ENCODE measurements around the gene MIA2.
"Not testable (repeated sequence)": the region's sequence is repeated elsewhere in the genome, so short reads cannot be mapped to it uniquely, and the experiment has no call there.

Gene MIA2

DNA sequence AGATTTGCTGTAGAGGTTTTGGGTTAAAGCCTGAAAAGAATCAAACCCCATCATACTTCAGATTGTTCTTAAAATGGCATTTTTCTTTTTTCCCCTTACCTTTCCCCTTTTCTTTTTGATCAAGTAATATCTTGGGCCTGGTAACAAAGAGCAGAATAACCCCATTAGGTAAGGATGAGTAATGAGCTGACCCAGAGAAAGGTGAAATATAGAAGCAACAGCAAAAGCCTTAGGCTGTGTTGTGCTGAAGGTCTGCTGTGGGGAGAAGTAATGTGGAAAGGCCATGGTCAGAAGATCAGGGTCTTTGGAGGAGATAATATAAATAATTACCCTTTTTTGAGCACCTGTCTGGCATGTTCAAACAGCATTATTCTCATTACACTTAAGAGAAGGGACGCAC lies 42.3 kb downstream of the MIA2 start:
- H3K4me3 ChIP-seq (ENCODE audit: low read length) = no peak overlapping the region
- TF ChIP-seq, protein P1, sequence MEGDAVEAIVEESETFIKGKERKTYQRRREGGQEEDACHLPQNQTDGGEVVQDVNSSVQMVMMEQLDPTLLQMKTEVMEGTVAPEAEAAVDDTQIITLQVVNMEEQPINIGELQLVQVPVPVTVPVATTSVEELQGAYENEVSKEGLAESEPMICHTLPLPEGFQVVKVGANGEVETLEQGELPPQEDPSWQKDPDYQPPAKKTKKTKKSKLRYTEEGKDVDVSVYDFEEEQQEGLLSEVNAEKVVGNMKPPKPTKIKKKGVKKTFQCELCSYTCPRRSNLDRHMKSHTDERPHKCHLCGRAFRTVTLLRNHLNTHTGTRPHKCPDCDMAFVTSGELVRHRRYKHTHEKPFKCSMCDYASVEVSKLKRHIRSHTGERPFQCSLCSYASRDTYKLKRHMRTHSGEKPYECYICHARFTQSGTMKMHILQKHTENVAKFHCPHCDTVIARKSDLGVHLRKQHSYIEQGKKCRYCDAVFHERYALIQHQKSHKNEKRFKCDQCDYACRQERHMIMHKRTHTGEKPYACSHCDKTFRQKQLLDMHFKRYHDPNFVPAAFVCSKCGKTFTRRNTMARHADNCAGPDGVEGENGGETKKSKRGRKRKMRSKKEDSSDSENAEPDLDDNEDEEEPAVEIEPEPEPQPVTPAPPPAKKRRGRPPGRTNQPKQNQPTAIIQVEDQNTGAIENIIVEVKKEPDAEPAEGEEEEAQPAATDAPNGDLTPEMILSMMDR (conservative IDR thresholded peaks at IDR 0.05; ENCODE audit: low read length) = no peak
- DNase-seq (ENCODE audit: low read depth) = no peak

- H3K4me3 ChIP-seq (ENCODE audit: low read length) = no peak overlapping the region
- no peak for DNase-seq (ENCODE audit: low read depth)
- TF ChIP-seq, protein P1 (conservative IDR thresholded peaks at IDR 0.05; ENCODE audit: low read length) = no peak
These were observed 42.9 kb downstream of the MIA2 start for GRCh38 chr14:39276579-39277114.

DNA sequence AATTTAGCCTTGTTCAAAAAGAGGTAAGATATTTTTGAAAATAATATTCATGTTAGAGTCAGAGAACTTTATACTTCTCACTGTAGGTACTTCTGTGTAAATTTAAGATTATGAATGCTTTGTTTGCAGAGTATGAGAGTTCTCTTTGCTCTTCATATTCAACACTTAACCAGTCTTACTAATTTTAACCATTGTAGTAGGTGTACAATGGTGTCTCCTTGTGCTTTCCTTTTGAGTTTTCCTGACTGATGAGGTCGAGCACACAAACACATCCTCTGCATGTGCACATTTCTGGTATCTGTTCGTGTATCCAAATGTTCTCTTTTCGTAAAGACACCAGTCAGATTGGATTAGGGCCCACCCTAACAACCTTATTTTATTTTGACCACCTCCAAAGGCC lies 45.8 kb downstream of the MIA2 start:
- TF ChIP-seq, protein P1 (conservative IDR thresholded peaks at IDR 0.05; ENCODE audit: low read length) = no peak
- no peak overlapping the region for H3K4me3 ChIP-seq (ENCODE audit: low read length)
- no peak for DNase-seq (ENCODE audit: low read depth)

DNA sequence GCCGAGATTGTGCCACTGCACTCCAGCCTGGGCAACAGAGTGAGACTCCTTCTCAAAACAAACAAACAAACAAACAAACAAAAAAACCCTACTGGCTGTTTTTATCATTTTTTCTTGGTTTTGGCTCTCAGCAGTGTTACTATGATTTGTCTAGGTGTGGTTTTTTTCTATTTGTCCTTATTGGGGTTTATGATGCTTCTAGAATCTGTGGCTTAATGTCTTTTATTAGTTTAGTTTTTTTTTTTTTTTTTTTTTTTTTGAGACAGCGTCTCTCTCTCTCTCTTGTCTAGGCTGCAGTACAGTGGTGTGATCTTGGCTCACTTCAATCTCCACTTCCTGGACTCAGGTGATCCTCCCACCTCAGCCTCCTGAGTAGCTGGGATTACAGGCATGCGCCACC lies 47.0 kb downstream of the MIA2 start:
- not testable (repeated sequence) for DNase-seq (ENCODE audit: low read depth); H3K4me3 ChIP-seq (ENCODE audit: low read length)

DNA sequence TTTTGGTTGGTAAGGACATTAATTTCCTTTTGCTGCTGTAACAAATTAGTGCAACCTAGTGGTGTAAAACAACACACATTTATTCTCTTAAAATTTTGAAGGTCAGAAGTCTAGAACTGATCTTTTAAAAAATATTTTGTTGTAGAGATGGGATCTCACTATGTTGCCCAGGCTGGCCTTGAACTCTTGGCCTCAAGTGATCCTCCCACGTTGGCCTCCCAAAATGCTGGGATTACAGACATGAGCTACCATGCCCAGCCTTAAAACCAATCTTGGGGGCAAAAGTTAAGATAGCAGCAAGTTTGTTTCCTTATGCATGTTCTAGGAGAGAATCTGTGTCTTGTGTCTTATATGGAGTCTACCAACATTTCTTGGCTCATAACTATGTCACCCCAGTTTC lies 55.8 kb downstream of the MIA2 start:
- H3K4me3 ChIP-seq (ENCODE audit: low read length) = no peak overlapping the region
- no peak for DNase-seq (ENCODE audit: low read depth)
- TF ChIP-seq, protein P1 (conservative IDR thresholded peaks at IDR 0.05; ENCODE audit: low read length) = no peak

DNA sequence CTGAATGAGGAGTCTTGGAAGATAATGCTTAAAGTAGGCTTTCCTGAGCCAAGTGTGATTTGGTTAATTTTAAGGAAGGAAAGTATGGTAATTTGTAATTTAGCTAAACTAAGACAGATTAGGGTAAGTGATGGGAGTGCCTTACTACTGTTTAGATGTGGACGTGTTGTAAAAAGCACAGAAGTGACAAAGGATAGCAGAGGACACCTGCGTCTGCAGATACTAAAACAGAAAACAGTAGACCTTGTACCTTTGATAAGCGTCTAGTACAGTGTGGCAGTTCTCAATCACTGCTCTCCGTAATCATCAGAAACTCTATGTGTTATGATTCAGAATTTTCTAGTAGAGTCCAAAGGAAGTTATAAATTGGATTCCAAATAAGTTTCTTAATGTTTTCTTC lies 58.0 kb downstream of the MIA2 start:
- TF ChIP-seq, protein P1 (conservative IDR thresholded peaks at IDR 0.05; ENCODE audit: low read length) = no peak
- DNase-seq (ENCODE audit: low read depth) = no peak

DNA sequence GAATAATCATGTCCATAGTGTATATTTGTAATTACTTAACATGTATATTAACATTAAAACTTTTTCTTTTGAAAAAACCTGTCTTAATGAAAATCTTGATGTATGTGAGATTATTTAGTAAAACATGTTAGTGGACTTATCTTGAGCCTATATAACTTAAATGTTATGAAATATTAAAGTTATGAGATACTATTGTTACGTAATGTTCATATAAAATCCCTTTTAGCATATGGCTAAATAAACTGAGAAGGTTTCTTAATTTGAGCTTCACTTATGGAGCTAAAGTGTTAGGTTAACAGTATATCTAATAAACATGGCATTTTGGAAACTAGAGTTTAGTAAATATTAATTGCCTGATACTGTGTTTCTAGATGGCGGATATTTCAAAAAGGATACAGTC lies 59.9 kb downstream of the MIA2 start:
- TF ChIP-seq, protein P1 (conservative IDR thresholded peaks at IDR 0.05; ENCODE audit: low read length) = no peak
- H3K4me3 ChIP-seq (ENCODE audit: low read length) = no peak overlapping the region
- DNase-seq (ENCODE audit: low read depth) = no peak

More for the DNA sequence above, 58.0 kb downstream of the MIA2 start:
- H3K4me3 ChIP-seq (ENCODE audit: low read length) = no peak overlapping the region

DNA sequence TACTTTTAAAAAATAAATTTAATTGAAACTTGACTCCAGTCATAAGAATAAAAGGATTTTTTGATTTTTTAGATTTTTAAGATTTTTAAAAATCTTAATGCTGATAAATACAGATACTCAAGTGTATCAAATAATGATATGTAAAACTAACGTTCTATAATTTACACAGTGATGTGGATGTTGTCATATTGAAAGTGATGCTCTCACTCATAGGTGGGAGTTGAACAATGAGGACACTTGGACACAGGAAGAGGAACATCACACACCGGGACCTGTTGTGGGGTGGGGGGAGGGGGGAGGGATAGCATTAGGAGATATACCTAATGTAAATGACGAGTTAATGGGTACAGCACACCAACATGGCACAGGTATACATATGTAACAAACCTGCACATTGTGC lies 66.7 kb downstream of the MIA2 start:
- not testable (repeated sequence) for DNase-seq (ENCODE audit: low read depth); H3K4me3 ChIP-seq (ENCODE audit: low read length)

All from AG10803 (cell line).